Kidney epithelial cell (primary cell): ENCODE data around the gene IGLL5. TPM values are rescaled to one million over a fixed set of nuclear protein-coding genes. Genes with fewer than 3 reads are reported as not detected.
"Not testable (repeated sequence)": the region's sequence is repeated elsewhere in the genome, so short reads cannot be mapped to it uniquely, and the experiment has no call there.

ENCODE experiments used
- DNase-seq: peaks from one replicate; pipeline ENCODE4 v3.0.0-alpha.2; 2010; ENCODE audit warnings: low read depth
- H3K27me3 ChIP-seq: 2 replicates; pipeline ENCODE4 v1.6.0; 2011; ENCODE audit warnings: low read length; ENCODE audit not compliant: control insufficient read depth, insufficient read depth
- H3K36me3 ChIP-seq: 2 replicates; pipeline ENCODE4 v1.5.1; 2011; ENCODE audit warnings: low read length; ENCODE audit not compliant: control insufficient read depth, insufficient read depth
- H3K4me3 ChIP-seq: 2 replicates; pipeline ENCODE4 v1.5.1; 2011; ENCODE audit warnings: low read depth, mild to moderate bottlenecking, control low read depth, low read length
- CTCF ChIP-seq: IDR thresholded peaks from 2 replicates; pipeline ENCODE4 v1.5.1; 2011; ENCODE audit warnings: mild to moderate bottlenecking, moderate library complexity, low read length, control low read depth, inconsistent platforms; ENCODE audit not compliant: insufficient read depth, poor library complexity, severe bottlenecking
- total RNA-seq: library from RNA; depleted of rRNA; stranded (reverse); fragments of >200 nt; gene quantifications from 2 replicates; pipeline ENCODE4 v1.2.3, GENCODE V29; 2015

Gene IGLL5
- total RNA-seq, 1 donor from 2014 or later = not detected

DNA sequence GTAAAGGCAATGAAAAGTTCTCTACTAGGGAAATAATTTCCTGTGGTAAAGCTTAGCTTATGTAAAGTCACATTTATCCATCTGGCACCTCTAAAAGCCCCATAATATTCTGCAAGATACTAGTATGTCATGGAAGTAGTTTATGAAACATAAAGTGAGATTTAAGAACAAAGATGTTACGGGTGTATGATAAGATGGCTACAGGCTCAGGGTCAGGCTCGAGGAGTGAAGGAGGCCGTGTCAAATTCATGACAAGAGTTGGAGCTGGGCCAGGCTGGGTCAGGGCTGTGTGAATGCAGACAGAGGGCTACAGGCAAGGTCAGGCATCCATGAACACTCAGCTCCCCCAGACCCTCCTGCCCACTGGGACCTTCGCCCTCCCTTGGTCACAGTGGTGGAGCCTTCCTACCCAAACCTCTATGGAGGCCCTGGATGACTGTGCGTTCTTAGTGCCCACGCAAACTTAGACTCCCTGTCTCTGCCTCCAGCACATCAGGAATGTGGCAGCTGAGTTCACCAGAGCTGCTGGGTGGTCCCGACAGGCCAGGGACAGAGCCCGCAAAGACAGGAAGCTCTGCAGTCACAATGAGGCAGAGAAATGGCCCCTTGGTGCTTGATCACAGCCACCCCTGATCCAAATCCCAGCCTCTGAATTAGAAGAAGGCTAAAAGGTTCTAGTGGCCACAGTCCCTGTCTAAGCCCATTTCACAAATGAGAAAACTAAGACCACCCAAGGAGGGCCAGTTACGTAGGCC is 14.8 kb downstream of the IGLL5 start:
- no peak for DNase-seq
- Histone ChIP-seq H3K4me3 (no peak overlapping the region), H3K27me3 (peaks cover 8% of the 10 kb centered on the region), H3K36me3 (no peaks in the 10 kb centered on the region)
- no peak for TF ChIP-seq CTCF

DNA sequence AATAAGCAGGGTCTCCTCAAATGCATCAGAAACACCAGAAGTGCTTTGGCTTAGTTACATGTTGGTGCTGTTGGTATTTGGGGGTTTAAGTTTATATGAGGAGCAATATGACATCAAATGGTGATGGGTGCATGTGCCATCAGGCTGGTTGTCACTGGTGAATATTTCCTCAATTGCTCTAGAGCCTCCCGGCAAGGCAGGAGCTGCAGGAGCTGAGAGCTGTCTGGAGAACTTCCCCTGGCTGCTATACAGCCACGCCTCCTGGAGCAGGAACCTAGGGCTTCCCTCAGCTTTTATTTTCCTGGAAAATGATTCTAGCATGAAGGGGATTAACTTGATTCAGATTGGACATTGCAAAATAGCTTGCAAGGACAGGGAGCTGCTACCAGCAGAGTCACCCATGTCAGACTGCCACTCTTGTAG is 15.8 kb downstream of the IGLL5 start:
- TF ChIP-seq CTCF = no peak
- no peak for DNase-seq
- peaks cover 8% of the 10 kb centered on the region for H3K27me3 ChIP-seq

DNA sequence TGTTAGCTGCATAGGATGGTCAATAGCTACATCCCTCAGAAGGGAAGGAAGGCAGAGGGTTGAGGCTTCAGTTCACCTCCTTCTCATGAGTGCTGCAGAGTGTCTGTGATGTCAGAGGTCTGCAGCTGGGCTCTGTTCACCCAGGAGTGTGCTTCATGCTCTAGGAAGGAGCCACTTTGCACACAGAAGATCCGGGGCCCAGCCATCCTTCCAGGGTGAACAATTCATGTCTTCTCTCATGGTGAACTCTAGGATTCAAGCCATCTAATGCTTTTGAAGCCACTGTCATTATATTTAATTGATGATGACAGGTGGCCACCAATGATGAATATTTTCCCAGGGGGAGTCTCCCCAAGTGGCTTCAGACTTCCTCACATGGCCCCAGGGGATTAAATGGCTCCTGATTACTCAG is 16.2 kb downstream of the IGLL5 start:
- H3K36me3 ChIP-seq, H3K4me3 ChIP-seq, DNase-seq, H3K27me3 ChIP-seq: not testable (repeated sequence)

More for the DNA sequence above, 15.8 kb downstream of the IGLL5 start:
- no peaks in the 10 kb centered on the region for H3K36me3 ChIP-seq
- H3K4me3 ChIP-seq = no peak overlapping the region

GRCh38 chr22:22904736-22905135 is 17.1 kb downstream of the IGLL5 start:
- not testable (repeated sequence) for H3K4me3 ChIP-seq, H3K27me3 ChIP-seq, DNase-seq, H3K36me3 ChIP-seq

DNA sequence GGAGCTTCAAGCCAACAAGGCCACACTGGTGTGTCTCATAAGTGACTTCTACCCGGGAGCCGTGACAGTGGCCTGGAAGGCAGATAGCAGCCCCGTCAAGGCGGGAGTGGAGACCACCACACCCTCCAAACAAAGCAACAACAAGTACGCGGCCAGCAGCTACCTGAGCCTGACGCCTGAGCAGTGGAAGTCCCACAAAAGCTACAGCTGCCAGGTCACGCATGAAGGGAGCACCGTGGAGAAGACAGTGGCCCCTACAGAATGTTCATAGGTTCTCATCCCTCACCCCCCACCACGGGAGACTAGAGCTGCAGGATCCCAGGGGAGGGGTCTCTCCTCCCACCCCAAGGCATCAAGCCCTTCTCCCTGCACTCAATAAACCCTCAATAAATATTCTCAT is 18.8 kb downstream of the IGLL5 start:
- not testable (repeated sequence) for H3K27me3 ChIP-seq, DNase-seq, H3K4me3 ChIP-seq, H3K36me3 ChIP-seq

GRCh38 chr22:22906907-22907550 is 19.4 kb downstream of the IGLL5 start:
- H3K4me3 ChIP-seq = no peak overlapping the region
- no peaks in the 10 kb centered on the region for H3K36me3 ChIP-seq
- H3K27me3 ChIP-seq = peaks cover 3% of the 10 kb centered on the region
- no peak for DNase-seq
- TF ChIP-seq CTCF = no peak

GRCh38 chr22:22907551-22908494 is 20.2 kb downstream of the IGLL5 start:
- TF ChIP-seq CTCF = no peak
- no peak for DNase-seq
- H3K4me3 ChIP-seq = no peak overlapping the region
- H3K27me3 ChIP-seq = no peaks in the 10 kb centered on the region
- H3K36me3 ChIP-seq = no peaks in the 10 kb centered on the region
